GM12801 (cell line): ENCODE measurements around the gene CCDC73.

ENCODE experiments used
- TF ChIP-seq, protein P1 (sequence below): IDR thresholded peaks from one replicate; pipeline ENCODE4 v1.5.1; 2011; ENCODE audit warnings: control low read depth; ENCODE audit not compliant: insufficient read length; ENCODE audit errors: extremely low read depth

Gene CCDC73

DNA sequence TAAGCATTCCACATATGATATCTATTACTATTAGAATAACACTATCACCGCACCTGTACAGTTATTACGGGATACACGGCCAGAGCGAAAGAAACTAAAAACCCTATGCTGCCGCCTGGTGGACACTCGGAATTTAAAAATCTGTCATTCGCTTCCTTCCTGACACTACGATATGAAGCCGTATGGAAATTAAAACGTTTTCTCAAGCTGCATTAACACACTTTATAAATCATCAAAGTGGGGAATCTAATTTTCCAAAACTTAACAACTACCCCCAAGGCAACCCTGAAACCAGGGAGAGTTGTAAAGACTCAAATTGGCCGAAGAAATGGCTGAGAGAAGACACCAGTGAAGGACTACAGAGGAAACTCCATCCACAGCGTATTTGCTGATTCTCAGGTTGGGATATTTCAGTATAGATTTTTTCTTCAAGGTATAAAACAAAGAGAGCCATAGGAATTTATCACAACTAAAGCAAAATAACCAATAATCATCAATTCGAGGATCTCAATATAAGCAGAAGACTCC lies 1.4 kb downstream of the CCDC73 start:
- TF ChIP-seq, protein P1, sequence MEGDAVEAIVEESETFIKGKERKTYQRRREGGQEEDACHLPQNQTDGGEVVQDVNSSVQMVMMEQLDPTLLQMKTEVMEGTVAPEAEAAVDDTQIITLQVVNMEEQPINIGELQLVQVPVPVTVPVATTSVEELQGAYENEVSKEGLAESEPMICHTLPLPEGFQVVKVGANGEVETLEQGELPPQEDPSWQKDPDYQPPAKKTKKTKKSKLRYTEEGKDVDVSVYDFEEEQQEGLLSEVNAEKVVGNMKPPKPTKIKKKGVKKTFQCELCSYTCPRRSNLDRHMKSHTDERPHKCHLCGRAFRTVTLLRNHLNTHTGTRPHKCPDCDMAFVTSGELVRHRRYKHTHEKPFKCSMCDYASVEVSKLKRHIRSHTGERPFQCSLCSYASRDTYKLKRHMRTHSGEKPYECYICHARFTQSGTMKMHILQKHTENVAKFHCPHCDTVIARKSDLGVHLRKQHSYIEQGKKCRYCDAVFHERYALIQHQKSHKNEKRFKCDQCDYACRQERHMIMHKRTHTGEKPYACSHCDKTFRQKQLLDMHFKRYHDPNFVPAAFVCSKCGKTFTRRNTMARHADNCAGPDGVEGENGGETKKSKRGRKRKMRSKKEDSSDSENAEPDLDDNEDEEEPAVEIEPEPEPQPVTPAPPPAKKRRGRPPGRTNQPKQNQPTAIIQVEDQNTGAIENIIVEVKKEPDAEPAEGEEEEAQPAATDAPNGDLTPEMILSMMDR, result no peak

DNA sequence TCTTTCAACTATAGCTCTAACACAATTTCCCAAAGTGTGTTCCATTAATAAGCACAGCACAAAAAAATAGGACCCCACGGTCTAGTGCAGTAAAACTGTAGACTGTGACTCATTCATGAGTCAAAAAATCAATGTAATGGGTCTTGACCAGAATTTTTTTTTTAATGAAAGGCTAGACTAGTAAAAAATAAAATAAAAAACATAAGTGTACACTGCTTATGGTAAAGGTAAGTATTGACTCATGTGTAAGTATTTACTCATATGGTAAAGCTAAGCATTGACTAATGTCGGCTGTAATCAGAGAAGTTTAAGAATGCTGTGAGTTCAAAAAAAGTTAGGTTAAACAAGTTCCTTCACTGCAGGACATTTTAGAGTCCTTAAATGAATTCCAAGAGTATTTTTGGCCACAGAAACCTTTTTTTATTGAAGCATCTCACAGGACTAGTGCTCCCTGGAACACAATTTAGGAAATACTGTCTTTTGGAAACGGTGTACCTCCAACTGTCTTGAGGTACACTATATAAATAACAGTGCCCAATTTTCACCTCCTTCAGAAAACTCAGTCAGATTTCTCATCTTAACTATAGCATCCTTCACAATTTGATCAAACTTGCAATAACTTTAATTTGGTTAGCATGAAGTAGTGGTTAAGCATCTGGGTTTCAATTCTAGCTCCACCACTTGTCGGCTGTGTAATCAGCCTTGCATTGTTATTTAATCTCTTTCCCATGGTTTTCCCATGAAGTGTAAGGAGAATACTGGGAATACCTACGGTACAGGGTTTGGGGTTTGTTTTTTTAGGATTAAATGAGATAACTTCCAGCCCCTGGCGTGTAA lies 2.1 kb downstream of the CCDC73 start:
- TF ChIP-seq, protein P1, result no peak

DNA sequence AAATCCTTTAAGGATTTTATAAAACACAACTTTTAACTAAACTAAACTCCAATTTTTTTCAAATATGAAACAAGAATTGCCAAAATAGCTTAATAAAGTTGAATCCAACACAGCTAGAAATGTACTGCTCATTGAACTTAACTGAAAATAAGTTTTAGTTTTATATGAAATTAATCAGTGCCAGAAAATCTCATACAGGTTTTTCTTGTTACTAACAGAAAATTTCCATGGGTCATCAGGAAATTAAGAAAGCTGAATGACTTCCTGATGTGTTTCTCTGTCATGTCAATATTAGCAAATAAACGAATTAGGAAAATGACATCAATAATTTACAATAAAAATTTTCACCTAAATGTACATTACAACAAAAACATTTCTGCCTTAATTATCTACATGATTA lies 3.5 kb downstream of the CCDC73 start:
- TF ChIP-seq, protein P1, result no peak

DNA sequence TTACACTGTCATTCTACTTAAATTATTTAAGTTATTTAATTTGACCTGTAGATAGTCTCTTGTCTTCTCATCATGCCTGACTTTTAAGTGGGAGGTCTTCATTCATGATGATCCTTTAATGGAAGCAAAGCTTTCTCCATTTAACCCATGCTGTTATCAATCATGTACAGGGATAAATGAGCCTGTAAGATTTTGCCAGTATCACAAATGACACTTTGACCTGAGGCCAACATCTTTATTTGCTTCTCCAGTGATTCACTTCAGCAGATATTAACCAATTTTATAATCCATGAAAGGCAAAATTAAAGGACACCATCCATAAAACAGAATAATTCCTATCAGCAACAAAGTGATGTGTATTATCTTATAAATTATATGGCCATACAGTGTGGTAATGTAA lies 7.7 kb downstream of the CCDC73 start:
- TF ChIP-seq, protein P1, result no peak

DNA sequence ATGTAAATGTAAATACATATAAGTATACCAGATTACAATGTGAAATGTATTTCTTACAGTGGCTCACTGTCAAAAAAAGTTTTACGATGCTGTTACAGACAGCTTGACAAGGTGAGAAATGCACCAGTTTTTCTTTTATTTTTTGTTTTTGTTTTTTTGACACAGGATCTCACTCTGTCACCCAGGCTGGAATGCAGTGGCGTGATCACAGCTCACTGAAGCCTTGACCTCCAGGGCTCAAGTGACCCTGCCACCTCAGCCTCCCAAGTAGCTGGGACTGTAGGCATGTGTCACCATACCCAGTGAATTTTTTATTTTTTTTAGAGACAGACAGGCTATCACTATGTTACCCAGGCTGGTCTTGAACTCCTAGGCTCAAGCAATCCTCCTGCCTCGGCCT lies 9.2 kb downstream of the CCDC73 start:
- TF ChIP-seq, protein P1, result no peak

DNA sequence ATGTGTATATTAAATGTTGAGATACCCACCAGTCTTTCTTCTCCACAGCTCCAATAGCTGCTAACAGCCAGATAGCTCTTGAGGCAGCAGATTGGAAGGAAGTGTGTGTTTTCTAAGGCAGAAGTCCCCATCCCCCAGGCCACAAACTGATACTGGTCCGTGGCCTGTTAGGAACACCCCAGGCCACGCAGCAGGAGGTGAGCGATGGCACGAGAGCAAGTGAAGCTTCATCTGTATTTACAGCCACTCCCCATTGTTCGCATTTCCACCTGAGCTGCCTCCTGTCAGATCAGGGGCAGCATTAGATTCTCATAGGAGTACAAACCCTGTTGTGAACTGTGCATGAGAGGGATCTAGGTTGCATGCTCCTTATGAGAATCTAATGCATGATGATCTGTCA lies 12.7 kb downstream of the CCDC73 start:
- TF ChIP-seq, protein P1, result no peak

DNA sequence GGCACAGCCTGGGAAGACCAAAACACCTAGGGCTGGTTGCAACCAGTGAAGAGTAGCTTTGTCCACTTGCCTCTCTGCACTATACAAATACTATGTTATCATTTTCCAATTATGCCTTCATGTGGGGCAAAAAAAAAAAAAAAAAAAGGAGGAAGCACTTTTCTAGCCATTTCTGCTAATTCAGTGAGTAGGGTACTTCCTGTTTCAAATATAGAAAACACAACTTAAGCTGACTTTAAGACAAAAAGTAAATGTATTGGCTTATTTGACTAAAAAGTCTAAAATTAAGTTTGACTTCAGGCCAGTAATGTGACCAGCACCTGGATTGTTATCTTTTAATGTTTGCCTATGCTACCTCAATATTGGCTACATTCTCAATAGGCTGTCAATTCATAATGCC lies 15.3 kb downstream of the CCDC73 start:
- TF ChIP-seq, protein P1, result no peak
